SU-DHL-6 (cell line): Measurements from ENCODE around the gene CRMP1.

Experiments
- H2AFZ ChIP-seq: fragments of 200-600 bp; sonication (generic); 2 replicates; pipeline ENCODE4 v1.6.1; 2014; ENCODE audit warnings: low read depth, mild to moderate bottlenecking, moderate library complexity, mixed read lengths, antibody characterized with exemption, low read length; ENCODE audit not compliant: severe bottlenecking
- H3F3A ChIP-seq: fragments of 200-600 bp; shearing (Covaris generic); 2 replicates; pipeline ENCODE4 v1.6.0; 2016; ENCODE audit warnings: antibody characterized with exemption, mild to moderate bottlenecking; ENCODE audit not compliant: insufficient read depth
- H3K27ac ChIP-seq: fragments of 200-600 bp; sonication (generic); 2 replicates; pipeline ENCODE4 v1.5.1; 2016; ENCODE audit warnings: low read depth, mild to moderate bottlenecking, low read length, moderate library complexity, mixed read lengths
- H3K27me3 ChIP-seq: fragments of 200-600 bp; sonication (generic), shearing (Covaris generic); 2 replicates; pipeline ENCODE4 v1.6.0; 2014; ENCODE audit warnings: mild to moderate bottlenecking, low read length
- H3K36me3 ChIP-seq: fragments of 200-600 bp; sonication (generic); 2 replicates; pipeline ENCODE4 v1.6.1; 2014; ENCODE audit warnings: mild to moderate bottlenecking, low read length, mixed read lengths
- H3K4me2 ChIP-seq: fragments of 300-600, 200-600 bp; shearing (Covaris generic), sonication (generic); 2 replicates; pipeline ENCODE4 v1.6.0; 2014; ENCODE audit warnings: low read length, low read depth, mild to moderate bottlenecking; ENCODE audit not compliant: poor library complexity, severe bottlenecking
- H3K4me3 ChIP-seq: fragments of 200-600 bp; sonication (generic); 2 replicates; pipeline ENCODE4 v1.5.1; 2014; ENCODE audit warnings: antibody characterized with exemption, low read length, mild to moderate bottlenecking, mixed read lengths; ENCODE audit not compliant: insufficient read depth, poor library complexity, severe bottlenecking
- H3K79me2 ChIP-seq: fragments of 200-600 bp; sonication (generic); 2 replicates; pipeline ENCODE4 v1.6.1; 2014; ENCODE audit warnings: mild to moderate bottlenecking, low read length, moderate library complexity; ENCODE audit not compliant: insufficient read depth
- H3K9ac ChIP-seq: fragments of 200-600 bp; sonication (generic); 2 replicates; pipeline ENCODE4 v1.7.0; 2014; ENCODE audit warnings: mild to moderate bottlenecking, low read length
- H3K9me2 ChIP-seq: fragments of 200-600 bp; sonication (generic); replicated peaks from 2 replicates; pipeline ENCODE4 v1.6.1; 2014; ENCODE audit warnings: low read length; ENCODE audit not compliant: insufficient read depth
- H3K9me3 ChIP-seq: fragments of 200-600 bp; sonication (generic); 2 replicates; pipeline ENCODE4 v1.6.1; 2014; ENCODE audit warnings: low read length, mixed read lengths; ENCODE audit not compliant: insufficient read depth
- H4K20me1 ChIP-seq: fragments of 200-600 bp; sonication (generic); 2 replicates; pipeline ENCODE4 v1.6.1; 2014; ENCODE audit warnings: low read depth, mild to moderate bottlenecking, antibody characterized with exemption, low read length, moderate library complexity, mixed read lengths
- EZH2phosphoT487 ChIP-seq: fragments of 200-600 bp; sonication (generic), shearing (Covaris generic); conservative IDR thresholded peaks from 2 replicates; pipeline ENCODE4 v1.6.1; 2018; ENCODE audit warnings: mild to moderate bottlenecking, antibody characterized with exemption, low read length, moderate library complexity, mixed read lengths
- TF ChIP-seq, protein P1 (sequence below): fragments of 200-600 bp; sonication (generic); IDR thresholded peaks from one replicate; pipeline ENCODE4 v1.5.1; 2017; ENCODE audit warnings: antibody characterized with exemption, mild to moderate bottlenecking, low read length, moderate library complexity; ENCODE audit not compliant: insufficient read depth, poor library complexity, severe bottlenecking

The CRMP1 gene

GRCh38 chr4:5845035-5845905, 47.6 kb downstream of the CRMP1 start:
- Histone ChIP-seq H3F3A (no peaks in the 10 kb centered on the region), H3K36me3 (no peaks in the 10 kb centered on the region), H3K9me3 (no peaks in the 10 kb centered on the region), H4K20me1 (no peaks in the 10 kb centered on the region), H3K4me2 (no peak overlapping the region), H3K79me2 (no peaks in the 10 kb centered on the region), H3K9me2 (no peaks in the 10 kb centered on the region), H3K9ac (no peak overlapping the region), H3K27ac (no peak overlapping the region), H3K4me3 (no peak overlapping the region), H2AFZ (no peak overlapping the region), H3K27me3 (no peaks in the 10 kb centered on the region)
- no peak for TF ChIP-seq EZH2phosphoT487

DNA sequence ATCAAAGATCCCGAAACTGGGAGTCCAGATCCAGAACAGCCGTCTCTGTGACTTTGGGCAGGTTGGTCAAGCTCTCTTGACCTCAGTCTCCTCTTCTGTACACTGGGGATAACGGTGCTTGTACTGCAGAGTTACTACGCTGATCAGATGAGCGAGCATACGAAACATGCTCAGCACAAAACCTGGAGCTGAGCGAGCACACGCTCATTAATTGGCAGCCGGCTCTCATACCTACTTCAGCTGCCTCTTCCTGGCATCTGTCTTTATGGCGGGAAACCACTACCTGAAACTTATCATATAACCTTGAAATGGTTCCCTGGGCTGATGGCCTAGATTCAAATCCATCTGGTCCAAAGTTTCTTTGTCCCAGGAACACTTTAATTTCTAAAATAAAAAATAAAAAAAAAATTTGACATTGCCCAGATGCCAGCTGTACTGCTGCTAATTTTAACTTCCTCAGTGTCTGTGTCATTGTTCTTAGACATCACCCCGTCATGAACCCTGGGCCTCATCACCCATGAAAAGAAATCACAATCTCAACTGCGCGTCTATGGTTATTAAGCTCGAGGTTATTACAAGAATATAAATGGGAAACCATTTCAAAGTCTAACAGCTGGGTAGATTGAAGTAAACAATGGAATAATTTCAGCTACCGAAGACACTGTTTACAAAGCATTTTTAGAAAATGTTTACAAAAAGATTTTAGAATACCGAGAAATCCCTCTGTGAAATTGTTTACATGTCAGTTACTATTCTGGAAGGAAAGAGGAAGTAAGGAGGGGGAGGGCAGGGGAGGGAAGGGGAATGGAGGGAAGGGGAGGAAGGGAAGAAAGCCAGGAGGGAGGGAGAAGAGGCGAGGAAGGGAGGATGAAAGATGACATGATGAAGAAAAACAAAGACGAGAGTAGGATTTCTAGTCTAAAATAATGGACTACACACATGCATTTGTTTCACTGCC, 49.0 kb downstream of the CRMP1 start:
- no peak overlapping the region for H3K4me2 ChIP-seq
- TF ChIP-seq, protein P1, sequence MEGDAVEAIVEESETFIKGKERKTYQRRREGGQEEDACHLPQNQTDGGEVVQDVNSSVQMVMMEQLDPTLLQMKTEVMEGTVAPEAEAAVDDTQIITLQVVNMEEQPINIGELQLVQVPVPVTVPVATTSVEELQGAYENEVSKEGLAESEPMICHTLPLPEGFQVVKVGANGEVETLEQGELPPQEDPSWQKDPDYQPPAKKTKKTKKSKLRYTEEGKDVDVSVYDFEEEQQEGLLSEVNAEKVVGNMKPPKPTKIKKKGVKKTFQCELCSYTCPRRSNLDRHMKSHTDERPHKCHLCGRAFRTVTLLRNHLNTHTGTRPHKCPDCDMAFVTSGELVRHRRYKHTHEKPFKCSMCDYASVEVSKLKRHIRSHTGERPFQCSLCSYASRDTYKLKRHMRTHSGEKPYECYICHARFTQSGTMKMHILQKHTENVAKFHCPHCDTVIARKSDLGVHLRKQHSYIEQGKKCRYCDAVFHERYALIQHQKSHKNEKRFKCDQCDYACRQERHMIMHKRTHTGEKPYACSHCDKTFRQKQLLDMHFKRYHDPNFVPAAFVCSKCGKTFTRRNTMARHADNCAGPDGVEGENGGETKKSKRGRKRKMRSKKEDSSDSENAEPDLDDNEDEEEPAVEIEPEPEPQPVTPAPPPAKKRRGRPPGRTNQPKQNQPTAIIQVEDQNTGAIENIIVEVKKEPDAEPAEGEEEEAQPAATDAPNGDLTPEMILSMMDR, result no peak
- TF ChIP-seq EZH2phosphoT487, result no peak

DNA sequence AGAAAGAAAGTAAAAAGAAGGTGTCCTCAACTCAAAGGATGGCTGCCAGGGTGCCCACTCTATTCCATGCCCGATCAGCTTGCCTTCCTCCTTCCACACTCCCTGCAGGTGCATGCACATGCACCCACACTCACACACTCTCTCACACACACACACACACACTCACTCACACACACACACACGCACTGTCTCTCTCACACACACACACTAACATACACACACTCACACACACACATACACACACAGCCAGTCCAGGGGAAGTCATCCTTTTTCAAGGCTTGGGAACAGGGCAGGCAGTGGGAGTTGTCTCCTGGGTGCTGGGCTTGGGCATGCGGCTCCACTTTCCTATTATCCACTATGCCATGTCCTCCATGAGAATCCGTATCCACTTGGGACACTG, 50.4 kb downstream of the CRMP1 start:
- H3K27ac ChIP-seq, result no peak overlapping the region
- H3K4me2 ChIP-seq, result no peak overlapping the region
- no peaks in the 10 kb centered on the region for H3K9me2 ChIP-seq
- H3K9me3 ChIP-seq, result no peaks in the 10 kb centered on the region
- no peaks in the 10 kb centered on the region for H3F3A ChIP-seq
- no peaks in the 10 kb centered on the region for H4K20me1 ChIP-seq
- H3K27me3 ChIP-seq, result no peaks in the 10 kb centered on the region
- no peak overlapping the region for H3K4me3 ChIP-seq
- H3K79me2 ChIP-seq, result no peaks in the 10 kb centered on the region
- no peak overlapping the region for H2AFZ ChIP-seq
- H3K9ac ChIP-seq, result no peak overlapping the region
- H3K36me3 ChIP-seq, result no peaks in the 10 kb centered on the region
- TF ChIP-seq, protein P1, result no peak
- TF ChIP-seq EZH2phosphoT487, result no peak

More for the DNA sequence above, 49.0 kb downstream of the CRMP1 start:
- Histone ChIP-seq H3K9me3 (no peaks in the 10 kb centered on the region), H3K9me2 (no peaks in the 10 kb centered on the region), H2AFZ (no peak overlapping the region), H3K27me3 (no peaks in the 10 kb centered on the region), H3K36me3 (no peaks in the 10 kb centered on the region), H3F3A (no peaks in the 10 kb centered on the region), H3K27ac (no peak overlapping the region), H3K9ac (no peak overlapping the region), H3K79me2 (no peaks in the 10 kb centered on the region), H4K20me1 (no peaks in the 10 kb centered on the region), H3K4me3 (no peak overlapping the region)
